Tibial nerve (tissue), 4 donors: ENCODE results near the gene CTBP2. TPM values are rescaled to one million over a fixed set of nuclear protein-coding genes. Genes with fewer than 3 reads are reported as not detected.

Experiments
- DNase-seq, 2 donors: peaks; one replicate each; pipeline ENCODE4 v3.0.0-alpha.2; 2019; ENCODE audit warnings: low spot score in 2 of 2
- H3K27ac ChIP-seq, 4 donors: fragments of 200-600 bp; sonication (generic) in 3 of 4; one replicate each; pipeline ENCODE4 v1.5.1; 2017 to 2019; ENCODE audit warnings: mild to moderate bottlenecking in 1 of 4
- H3K27me3 ChIP-seq, 2 donors: fragments of 200-600 bp; sonication (generic) in 1 of 2; one replicate each; pipeline versions ENCODE4 v1.5.1 to v1.6.0; 2017 to 2019
- H3K36me3 ChIP-seq, 3 donors: fragments of 200-600 bp; sonication (generic); one replicate each; pipeline ENCODE4 v1.5.1; 2018 to 2019
- H3K4me1 ChIP-seq, 4 donors: fragments of 200-600 bp; sonication (generic) in 3 of 4; one replicate each; pipeline ENCODE4 v1.5.1; 2017 to 2019
- H3K4me3 ChIP-seq, 4 donors: fragments of 200-600 bp; sonication (generic) in 3 of 4; one replicate each; pipeline ENCODE4 v1.5.1; 2017 to 2019; ENCODE audit warnings: mild to moderate bottlenecking in 1 of 4, moderate library complexity in 1 of 4
- H3K9me3 ChIP-seq, 4 donors: fragments of 200-600 bp; sonication (generic) in 3 of 4; one replicate each; pipeline ENCODE4 v1.5.1; 2017 to 2019
- CTCF ChIP-seq, 5 experiments: fragments of 200-600 bp in 3 of 5; fragments of 450-650 bp in 2 of 5; sonication (generic) in 3 of 5; IDR thresholded peaks; one replicate each; pipeline ENCODE4 v1.5.1; 2016 to 2019; ENCODE audit warnings: antibody characterized with exemption in 5 of 5, mild to moderate bottlenecking in 3 of 5, moderate library complexity in 2 of 5
- EP300 ChIP-seq, 2 donors: sonication (generic); formaldehyde crosslinking; IDR thresholded peaks; one replicate each; pipeline ENCODE4 v1.6.1; 2017; ENCODE audit warnings: antibody characterized with exemption in 2 of 2, mild to moderate bottlenecking in 1 of 2
- POLR2A ChIP-seq, 2 donors: fragments of 450-650 bp; IDR thresholded peaks; one replicate each; pipeline ENCODE4 v1.6.1; 2017; ENCODE audit warnings: antibody characterized with exemption in 2 of 2, mild to moderate bottlenecking in 2 of 2, moderate library complexity in 2 of 2
- WGBS, 2 donors: methylation state at CpG; one replicate each; pipeline ENCODE4 v1.1.5; 2018; 5-methylcytosine and 5-hydroxymethylcytosine counted together
- total RNA-seq, 4 donors: library from RNA; depleted of rRNA; stranded (reverse); fragments of >200 nt; gene quantifications; one replicate each; pipeline ENCODE4 v1.1.0, GENCODE V29; 2016

The CTBP2 gene
- total RNA-seq, 4 donors from 2014 or later: 40.4 to 97.9 (median 62.3) TPM

GRCh38 chr10:125144206-125144605 lies 16.2 kb downstream of the CTBP2 start:
- no peak overlapping the region for H3K4me3 ChIP-seq
- H3K4me1 ChIP-seq: peaks cover 3 to 65% (median 33%) of the 10 kb centered on the region in 4 donors
- no peaks in the 10 kb centered on the region for H3K27me3 ChIP-seq
- H3K36me3 ChIP-seq: peaks cover 0 to 7% (median 0%) of the 10 kb centered on the region in 3 donors
- peak overlapping the region in 1 of 4 donors; percentile 27 for H3K27ac ChIP-seq
- TF ChIP-seq CTCF (IDR thresholded peaks at IDR 0.05): no peak
- TF ChIP-seq POLR2A (IDR thresholded peaks at IDR 0.05): no peak
- no peak for TF ChIP-seq EP300 (IDR thresholded peaks at IDR 0.05)
- H3K9me3 ChIP-seq: no peaks in the 10 kb centered on the region
- no peak for DNase-seq
- 75 to 82% methylated on average over 12 of the region's 12 CpGs for WGBS, 2 donors

- Histone ChIP-seq H3K27ac (no peak overlapping the region), H3K4me1 (peaks cover 0 to 61% (median 25%) of the 10 kb centered on the region in 4 donors), H3K36me3 (peaks cover 0 to 7% (median 0%) of the 10 kb centered on the region in 3 donors), H3K9me3 (no peaks in the 10 kb centered on the region), H3K4me3 (no peak overlapping the region), H3K27me3 (no peaks in the 10 kb centered on the region)
- DNase-seq: no peak
- no peak for TF ChIP-seq CTCF (IDR thresholded peaks at IDR 0.05)
- no peak for TF ChIP-seq POLR2A (IDR thresholded peaks at IDR 0.05)
- no peak for TF ChIP-seq EP300 (IDR thresholded peaks at IDR 0.05)
- WGBS, 2 donors: 91 to 94% methylated on average over 9 of the region's 9 CpGs
These were observed 17.4 kb downstream of the CTBP2 start for GRCh38 chr10:125142946-125143345.

GRCh38 chr10:125141860-125142484 lies 18.4 kb downstream of the CTBP2 start:
- Histone ChIP-seq H3K36me3 (peaks cover 0 to 7% (median 0%) of the 10 kb centered on the region in 3 donors), H3K4me1 (peaks cover 0 to 60% (median 15%) of the 10 kb centered on the region in 4 donors), H3K4me3 (no peak overlapping the region), H3K9me3 (no peaks in the 10 kb centered on the region), H3K27ac (no peak overlapping the region), H3K27me3 (no peaks in the 10 kb centered on the region)
- TF ChIP-seq EP300 (IDR thresholded peaks at IDR 0.05) (no peak), POLR2A (IDR thresholded peaks at IDR 0.05) (no peak), CTCF (IDR thresholded peaks at IDR 0.05) (no peak)
- no peak for DNase-seq
- 88 to 95% methylated on average over 5 to 12 of the region's 12 CpGs for WGBS, 2 donors

- no peak overlapping the region for H3K4me3 ChIP-seq
- 89 to 95% methylated on average over 16 of the region's 16 CpGs for WGBS, 2 donors
- no peak for DNase-seq
- H3K9me3 ChIP-seq: no peaks in the 10 kb centered on the region
- H3K27me3 ChIP-seq: no peaks in the 10 kb centered on the region
- peaks cover 0 to 60% (median 16%) of the 10 kb centered on the region in 4 donors for H3K4me1 ChIP-seq
- H3K36me3 ChIP-seq: peaks cover 0 to 7% (median 0%) of the 10 kb centered on the region in 3 donors
- no peak overlapping the region for H3K27ac ChIP-seq
- TF ChIP-seq POLR2A (IDR thresholded peaks at IDR 0.05): no peak
These were observed 19.1 kb downstream of the CTBP2 start for GRCh38 chr10:125141150-125141859.

- peaks cover 0 to 7% (median 0%) of the 10 kb centered on the region in 3 donors for H3K36me3 ChIP-seq
- no peak for DNase-seq
- no peak overlapping the region for H3K4me3 ChIP-seq
- WGBS, 2 donors: 87 to 88% methylated on average over 11 of the region's 11 CpGs
- H3K27me3 ChIP-seq: no peaks in the 10 kb centered on the region
- H3K4me1 ChIP-seq: peaks cover 0 to 53% (median 12%) of the 10 kb centered on the region in 4 donors
- H3K9me3 ChIP-seq: no peaks in the 10 kb centered on the region
- TF ChIP-seq POLR2A (IDR thresholded peaks at IDR 0.05): no peak
- H3K27ac ChIP-seq: no peak overlapping the region
These were observed 20.2 kb downstream of the CTBP2 start for GRCh38 chr10:125140151-125140550.
